ENCODE data around the gene ZIC4.

ZIC4 gene

GRCh38 chr3:147422196-147422595, 15.9 kb upstream of the ZIC4 start:
- no peak for DNase-seq (ENCODE audit: low read depth)
- H3K4me3 ChIP-seq (replicated peaks; ENCODE audit: low read depth, low read length), result no peak overlapping the region
- no peak for TF ChIP-seq CTCF (IDR thresholded peaks at IDR 0.05; ENCODE audit: low read length, missing control alignments)

GRCh38 chr3:147421184-147421912, 15.0 kb upstream of the ZIC4 start:
- no peak overlapping the region for H3K4me3 ChIP-seq (replicated peaks; ENCODE audit: low read depth, low read length)
- TF ChIP-seq CTCF (IDR thresholded peaks at IDR 0.05; ENCODE audit: low read length, missing control alignments), result no peak
- DNase-seq (ENCODE audit: low read depth), result no peak

- no peak for TF ChIP-seq CTCF (IDR thresholded peaks at IDR 0.05; ENCODE audit: low read length, missing control alignments)
- no peak for DNase-seq (ENCODE audit: low read depth)
- H3K4me3 ChIP-seq (replicated peaks; ENCODE audit: low read depth, low read length), result no peak overlapping the region
Measured at GRCh38 chr3:147420353-147421183, 14.2 kb upstream of the ZIC4 start.

DNA sequence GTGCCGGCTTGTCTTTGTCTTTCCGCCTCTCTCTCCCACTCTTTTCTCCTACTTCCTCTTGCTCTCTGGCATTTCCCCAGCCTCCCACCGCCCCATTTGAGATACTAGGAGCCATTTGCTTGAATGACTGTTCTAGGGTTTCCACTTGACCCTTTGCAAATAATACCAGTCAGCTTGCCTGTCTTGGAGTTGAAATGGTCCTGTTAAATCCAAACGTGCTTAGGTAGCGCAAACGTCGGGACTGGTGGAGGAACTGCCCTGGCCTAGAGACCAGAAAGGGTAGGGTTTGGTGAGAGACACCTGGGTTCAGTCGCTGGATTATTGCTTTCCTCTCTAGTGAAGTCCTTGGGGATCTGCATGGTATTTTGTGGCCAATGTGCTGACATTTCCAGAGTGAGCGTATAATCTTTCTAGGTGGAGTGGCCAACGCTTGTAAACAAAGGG, 13.5 kb upstream of the ZIC4 start:
- no peak for TF ChIP-seq CTCF (IDR thresholded peaks at IDR 0.05; ENCODE audit: low read length, missing control alignments)
- no peak overlapping the region for H3K4me3 ChIP-seq (replicated peaks; ENCODE audit: low read depth, low read length)
- DNase-seq (ENCODE audit: low read depth), result no peak

DNA sequence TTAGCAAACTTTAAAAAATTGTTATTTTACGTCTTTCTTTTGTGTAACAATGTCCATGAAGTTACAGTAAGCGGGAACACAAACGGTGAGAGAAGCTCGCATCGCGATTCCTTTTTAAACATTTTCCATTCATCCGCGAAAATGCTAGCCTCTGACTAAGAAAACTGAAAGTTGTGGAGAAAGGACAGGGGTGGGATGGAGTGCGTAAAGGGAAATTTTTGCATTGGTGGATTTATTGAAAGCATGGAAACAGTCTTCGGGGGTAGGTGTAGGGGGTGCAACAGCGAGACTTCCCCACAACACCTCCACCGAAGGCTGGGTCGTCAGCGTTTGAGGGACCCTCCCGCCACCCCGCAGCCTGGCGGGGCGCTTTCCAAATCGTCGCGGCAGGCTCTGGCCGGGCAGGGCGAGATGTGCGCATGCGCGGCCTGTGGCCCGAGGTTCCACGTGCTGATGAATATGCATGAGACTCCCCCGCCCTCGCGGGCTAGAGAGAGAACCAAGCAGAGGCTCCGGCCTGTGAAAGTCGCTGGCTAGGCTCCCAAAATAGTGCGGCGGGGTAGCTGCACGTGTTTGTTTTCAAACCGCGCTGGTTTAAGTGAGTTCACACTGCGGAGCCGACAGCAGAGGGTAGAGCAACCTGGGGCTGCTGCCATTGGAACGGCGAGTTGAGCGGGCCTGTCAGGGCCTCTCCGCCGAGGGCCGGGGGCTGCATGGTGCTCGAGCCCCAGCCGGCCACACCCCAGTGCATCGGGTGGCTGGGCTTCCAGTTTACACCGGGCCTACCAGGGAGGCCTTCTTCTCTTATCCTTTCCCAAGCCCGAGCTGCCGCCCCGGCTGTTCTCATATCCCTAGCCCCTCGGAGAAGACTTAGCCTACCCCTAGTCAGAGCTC, 12.7 kb upstream of the ZIC4 start:
- peak overlapping the region; percentile 24 for H3K4me3 ChIP-seq (replicated peaks; ENCODE audit: low read depth, low read length)
- peak; percentile 32 for DNase-seq (ENCODE audit: low read depth)
- no peak for TF ChIP-seq CTCF (IDR thresholded peaks at IDR 0.05; ENCODE audit: low read length, missing control alignments)

- no peak for DNase-seq (ENCODE audit: low read depth)
- TF ChIP-seq CTCF (IDR thresholded peaks at IDR 0.05; ENCODE audit: low read length, missing control alignments), result no peak
- no peak overlapping the region for H3K4me3 ChIP-seq (replicated peaks; ENCODE audit: low read depth, low read length)
Measured at GRCh38 chr3:147418371-147418781, 12.0 kb upstream of the ZIC4 start.
